ENCODE results near the gene TMEM132D.
"Not testable (repeated sequence)": the region's sequence is repeated elsewhere in the genome, so short reads cannot be mapped to it uniquely, and the experiment has no call there.

Gene TMEM132D

DNA sequence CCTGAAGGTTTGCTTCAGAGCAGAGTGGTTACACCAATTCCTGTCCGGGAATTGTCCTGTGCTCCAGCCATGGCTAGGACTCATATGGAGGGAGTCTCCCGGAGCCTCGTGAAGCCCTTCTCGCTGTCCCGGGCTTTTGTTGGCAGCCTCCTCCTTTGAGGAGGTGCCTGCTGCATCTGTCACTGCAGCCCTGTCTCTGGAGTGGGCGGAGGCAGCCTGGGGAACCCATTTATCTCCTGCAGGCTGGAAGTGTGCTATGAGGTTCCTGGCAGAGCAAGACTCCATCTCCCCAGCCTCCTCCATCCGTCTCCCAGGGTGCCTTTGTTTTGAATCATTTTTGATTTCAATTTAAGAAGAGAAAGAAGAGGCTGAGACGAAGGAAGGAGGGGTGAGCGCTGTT, 695.3 kb downstream of the TMEM132D start:
- no peak for DNase-seq

DNA sequence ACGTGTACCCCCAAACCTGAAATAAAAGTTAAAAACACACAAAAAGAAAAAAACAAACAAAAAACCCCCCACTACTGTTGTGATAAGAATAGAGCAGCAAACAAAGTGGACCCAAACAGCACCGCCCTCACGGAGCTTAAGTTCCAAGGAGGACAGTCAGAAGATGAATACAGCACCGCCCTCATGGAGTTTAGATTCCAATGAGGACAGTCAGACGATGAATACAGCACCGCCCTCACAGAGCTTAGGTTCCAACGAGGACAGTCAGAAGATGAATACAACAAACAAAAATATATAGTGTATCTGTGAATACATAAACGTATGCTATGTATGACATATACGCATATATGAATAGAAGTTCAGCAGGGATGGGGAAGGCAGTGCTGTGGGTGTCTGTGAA, 696.7 kb downstream of the TMEM132D start:
- no peak for DNase-seq

DNA sequence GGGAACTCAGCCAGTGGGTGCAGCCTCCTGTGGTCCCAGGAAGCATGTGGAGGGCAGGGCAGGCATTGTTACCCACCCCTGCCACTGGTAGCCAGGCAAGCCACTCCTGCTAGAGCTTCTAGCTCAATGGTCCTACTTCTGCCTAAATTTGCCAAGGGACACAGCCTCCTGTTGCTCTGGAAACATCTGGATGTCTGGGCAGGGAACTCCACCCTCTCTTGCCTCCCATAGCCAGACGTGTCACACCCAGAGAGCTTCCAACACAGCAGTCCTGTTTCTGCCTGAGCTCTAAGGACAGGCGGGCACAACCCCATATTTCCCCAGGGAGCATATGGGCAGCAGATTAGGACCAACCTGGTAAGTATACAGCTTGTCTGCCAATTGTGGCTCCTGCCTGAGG, 700.4 kb downstream of the TMEM132D start:
- DNase-seq, result no peak

DNA sequence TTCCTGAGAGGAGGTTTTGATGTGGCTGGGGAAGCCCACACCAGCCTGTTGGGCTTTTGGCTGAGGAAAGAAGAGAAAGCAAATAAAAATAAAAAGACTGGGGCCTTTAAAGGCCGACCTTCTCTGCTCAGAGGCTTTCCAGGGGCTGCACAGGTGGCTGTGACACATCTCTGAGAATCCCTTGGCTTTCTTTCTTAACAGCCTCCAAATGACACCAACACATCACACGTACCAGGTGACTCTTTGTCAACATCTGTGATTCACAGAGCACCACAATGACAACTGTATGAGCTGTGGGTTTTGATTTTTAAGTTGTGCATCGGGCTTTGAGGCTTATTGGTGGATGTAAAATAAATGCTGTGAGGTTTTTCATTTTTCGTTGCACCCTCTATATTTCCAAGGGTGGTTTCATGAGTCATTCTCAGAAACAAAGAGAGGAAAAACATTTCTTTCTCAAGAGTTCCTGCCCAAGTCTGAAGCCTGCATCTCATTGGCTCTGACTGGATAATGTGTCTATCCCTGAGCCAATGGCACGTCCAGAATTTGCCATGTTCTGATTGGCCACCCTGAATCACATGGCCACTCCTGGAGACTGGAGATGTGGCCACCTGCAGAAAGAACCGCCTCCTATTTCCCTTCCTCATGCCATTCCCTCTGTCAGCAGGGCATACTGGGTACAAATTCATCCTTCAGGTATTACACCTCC, 701.6 kb downstream of the TMEM132D start:
- DNase-seq, result no peak

DNA sequence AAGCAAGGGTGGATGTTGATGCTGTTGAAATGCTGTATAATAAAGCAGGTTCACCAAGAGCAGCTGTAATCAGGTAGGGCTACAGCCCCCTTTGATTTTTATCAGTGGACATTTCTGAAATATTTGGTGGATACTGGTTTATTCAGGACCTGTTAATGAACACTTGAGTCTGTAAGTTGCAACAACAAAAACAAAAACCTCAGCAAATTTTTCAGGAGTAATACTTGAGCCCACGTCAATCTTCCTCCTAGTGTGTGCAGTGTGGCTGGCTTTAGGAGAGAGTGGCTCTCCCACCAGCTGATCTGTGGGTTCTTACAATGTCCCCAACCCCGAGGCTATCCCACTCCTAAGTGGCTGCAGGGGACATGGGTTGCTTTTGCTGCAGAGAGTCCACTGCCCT, 702.8 kb downstream of the TMEM132D start:
- no peak for DNase-seq

DNA sequence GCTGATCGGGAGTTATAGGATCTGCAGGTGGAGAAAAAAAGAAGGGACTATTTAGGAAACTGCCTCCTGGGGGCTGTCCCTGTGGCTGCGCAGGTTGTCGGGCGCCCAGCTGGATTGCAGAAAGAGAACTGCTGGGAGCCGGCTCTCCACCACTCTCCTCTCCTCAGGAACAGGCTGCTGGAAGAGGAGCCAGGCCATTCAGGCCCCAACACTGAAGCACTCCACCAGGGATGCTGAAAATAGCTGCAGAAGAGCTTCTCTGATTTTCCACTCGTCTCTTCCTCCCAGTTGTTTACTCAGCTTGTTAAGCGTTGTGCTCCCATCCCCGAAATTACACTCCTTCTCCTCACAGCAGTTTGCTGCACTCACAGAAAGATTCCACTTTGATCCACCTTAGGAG, 703.2 kb downstream of the TMEM132D start:
- no peak for DNase-seq

DNA sequence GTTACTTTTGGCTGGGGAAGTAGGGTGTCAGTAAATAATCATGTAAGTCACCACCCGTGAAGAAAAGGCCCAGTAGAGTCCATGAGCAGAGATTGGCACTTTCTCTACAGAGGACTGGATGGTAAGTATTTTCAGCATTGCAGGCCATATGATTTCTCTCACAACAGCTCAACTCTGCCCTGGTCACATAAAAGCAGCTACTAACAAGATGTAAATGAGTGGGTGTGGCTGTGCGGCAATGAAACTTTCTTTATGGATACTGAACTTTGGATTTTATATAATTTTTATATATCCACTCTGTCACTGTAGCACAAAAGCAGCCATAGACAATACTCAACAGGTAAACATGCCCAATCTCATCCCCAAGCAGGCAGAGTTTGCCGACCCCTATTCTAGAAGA, 706.9 kb downstream of the TMEM132D start:
- no peak for DNase-seq

DNA sequence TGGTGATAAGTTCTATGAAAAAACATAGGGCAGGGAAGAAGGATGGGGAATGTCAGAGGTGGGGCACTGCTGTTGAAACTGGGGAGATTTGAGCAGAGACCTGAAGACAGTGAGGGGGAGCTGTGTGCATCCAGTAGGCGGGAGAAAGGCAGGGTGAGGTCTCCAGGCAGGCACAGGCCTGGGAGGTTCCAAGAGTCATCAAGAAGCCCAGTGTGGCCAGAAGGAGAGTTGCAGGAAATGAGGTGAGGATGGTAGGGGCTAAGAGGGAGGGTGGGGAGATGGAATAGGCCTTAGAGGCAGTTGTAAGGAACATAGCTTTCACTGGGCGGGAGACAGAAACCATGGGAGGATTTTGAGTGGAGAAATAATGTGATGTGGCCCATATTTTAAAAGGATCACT, 708.7 kb downstream of the TMEM132D start:
- DNase-seq, result no peak

DNA sequence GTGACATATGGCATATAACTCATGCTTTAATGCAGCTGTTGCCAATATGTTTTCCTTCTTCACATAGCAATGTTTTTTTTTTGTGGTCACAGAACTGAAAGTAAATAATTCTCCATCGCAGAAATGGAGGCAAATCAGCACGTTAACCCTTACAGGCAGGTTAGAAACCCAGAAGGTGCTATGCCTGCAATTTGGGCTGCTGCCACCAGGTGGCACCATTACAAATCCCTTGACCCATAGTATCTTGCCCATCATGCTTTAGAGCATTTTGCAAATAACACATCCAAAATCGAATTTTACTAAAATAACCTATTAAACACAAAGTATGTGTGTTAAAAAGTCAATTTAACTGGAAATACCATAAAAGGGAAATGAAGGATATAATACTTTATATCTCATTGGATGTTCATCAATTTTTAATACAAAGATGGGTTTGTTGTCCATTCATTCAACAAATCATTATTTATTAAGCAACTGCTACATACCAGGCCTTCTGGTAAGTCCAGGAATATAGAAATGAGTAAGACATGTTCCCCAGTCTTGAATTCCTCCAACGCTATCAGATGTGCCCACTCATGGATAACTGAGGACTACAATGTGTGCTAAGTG, 710.5 kb downstream of the TMEM132D start:
- DNase-seq, result no peak

DNA sequence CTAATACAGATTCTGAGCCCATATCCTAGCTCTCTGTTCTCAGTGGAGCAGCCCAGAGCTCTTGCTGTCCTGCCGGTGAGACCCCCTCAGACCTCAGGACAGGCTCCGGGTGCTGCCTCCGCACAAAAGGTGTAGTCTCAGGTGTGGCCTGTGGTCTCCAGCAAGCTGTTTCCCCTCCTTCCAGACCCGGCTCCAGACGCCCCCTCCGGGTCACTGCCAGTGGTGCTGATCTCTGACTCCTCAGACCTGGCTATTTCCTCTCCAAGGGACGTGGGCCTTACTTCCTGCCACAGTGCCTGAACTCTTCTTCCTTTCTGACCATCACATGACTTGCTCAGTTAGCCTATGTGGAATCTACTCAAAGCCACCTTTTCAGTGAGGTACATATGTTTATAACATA, 713.0 kb downstream of the TMEM132D start:
- no peak for DNase-seq

DNA sequence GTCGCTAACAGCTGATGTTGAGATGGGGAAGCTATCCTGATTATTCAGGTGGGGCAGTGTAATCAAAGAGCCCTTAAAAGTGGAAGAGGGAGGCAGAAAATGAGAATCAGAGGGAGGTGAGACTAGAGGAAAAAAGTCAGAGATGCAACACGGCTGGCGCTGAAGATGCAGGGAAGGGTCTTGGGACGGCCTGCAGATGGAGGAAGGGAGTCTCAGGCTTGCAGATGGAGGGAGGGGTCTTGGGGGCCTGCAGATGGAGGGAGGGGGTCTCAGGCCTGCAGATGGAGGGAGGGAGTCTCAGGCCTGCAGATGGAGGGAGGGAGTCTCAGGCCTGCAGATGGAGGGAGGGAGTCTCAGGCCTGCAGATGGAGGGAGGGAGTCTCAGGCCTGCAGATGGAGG, 713.9 kb downstream of the TMEM132D start:
- DNase-seq, result not testable (repeated sequence)

DNA sequence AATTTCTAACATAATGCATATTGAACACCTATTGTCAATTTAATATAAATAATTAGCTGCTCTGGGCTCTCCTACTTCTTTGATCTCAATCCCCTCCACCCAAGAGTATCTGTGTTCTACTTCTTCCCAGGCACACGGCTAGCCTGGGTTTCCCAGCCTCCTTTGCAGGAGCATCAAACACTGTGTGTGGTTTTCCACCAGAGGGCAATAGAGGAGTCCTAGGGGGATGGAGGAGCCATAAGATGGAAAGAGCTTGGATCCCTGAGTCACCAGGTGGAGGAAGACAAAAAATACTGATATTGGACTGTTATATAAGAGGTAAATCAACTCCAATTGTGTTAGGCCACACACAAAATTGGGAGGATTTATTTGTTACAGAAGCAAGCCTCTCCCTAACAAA, 716.9 kb downstream of the TMEM132D start:
- DNase-seq, result no peak

DNA sequence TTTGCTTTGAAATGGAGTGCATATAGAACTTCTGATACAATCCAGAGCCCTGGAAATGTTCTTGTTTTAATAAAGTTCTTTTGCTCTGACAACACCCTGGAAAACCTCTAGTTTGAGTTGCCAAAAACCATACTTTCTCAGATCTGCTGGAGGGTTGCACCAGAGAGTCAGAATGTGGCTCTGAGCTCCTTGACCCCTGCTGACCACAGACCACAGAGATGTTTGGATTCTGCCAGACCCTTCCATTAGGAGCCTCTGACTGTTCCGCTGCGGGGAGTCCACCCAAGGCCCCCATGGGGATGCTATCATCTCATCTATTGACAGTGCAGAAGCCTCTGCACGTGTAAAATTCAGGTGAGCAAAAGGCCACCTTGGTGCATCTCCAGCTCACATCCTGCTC, 718.0 kb downstream of the TMEM132D start:
- DNase-seq, result no peak

DNA sequence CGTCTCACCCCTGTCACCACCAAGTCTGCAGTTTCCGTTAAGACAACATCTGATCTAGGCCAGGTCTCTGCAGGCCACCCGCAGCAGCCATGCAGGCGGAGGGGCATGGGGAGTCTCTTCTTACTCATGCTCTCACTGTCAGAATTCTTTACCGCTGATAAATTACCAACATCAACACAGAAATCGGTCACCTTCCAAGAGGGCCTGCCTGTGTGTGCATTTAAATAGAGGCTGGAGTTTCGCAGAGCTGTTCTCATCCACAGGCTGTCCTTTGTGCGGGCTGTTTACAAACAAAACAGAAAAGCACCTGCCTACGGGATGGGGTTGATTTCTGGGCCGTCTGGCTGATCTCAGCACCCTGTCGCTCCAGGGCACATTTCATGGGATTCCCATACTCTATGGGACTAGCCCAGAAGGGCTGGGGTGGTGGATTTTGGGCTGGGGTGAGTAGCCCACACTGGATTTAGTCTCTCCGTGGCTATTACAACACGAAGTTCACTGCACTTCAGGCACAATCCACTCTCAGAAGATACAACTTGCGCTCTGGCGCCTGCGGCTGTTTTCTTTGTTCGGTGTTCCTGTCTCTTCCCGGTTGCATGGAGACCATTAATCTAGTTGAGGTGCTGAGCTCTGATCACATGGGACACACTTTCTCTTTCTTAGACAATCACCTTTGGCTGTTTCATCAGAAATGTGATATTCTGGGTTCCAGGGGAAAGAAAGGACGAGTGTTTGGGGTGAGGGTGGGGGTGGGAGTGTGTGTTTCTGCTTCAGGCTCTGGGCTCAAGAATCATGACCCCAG, 719.5 kb downstream of the TMEM132D start:
- no peak for DNase-seq

DNA sequence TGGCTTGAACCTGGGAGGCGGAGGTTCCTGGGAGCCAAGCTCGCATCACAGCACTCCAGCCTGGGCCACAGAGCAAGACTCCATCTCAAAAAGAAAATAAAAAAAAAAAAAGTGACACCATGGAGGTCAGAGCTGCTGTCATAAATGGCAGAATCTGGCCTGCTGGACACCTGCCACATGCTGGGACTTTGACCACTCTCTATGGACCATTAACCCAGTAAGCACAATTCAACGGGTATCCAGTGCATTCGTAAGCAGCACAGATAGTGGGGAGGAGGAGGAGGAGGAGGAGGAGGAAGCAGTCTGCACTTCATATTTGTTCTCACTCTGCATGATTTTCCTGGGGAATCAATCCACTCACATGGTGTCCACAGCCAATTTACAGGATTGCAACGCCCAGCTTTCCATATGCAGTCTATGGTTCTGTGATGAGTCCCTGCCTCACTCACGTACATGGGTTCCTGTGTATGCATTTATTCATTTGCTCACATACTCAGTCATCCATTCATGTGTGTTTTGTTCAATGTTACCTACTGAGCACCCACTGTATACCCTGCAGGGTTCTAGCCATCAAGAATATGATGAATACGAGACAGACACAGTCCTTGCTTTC, 723.8 kb downstream of the TMEM132D start:
- DNase-seq, result no peak

DNA sequence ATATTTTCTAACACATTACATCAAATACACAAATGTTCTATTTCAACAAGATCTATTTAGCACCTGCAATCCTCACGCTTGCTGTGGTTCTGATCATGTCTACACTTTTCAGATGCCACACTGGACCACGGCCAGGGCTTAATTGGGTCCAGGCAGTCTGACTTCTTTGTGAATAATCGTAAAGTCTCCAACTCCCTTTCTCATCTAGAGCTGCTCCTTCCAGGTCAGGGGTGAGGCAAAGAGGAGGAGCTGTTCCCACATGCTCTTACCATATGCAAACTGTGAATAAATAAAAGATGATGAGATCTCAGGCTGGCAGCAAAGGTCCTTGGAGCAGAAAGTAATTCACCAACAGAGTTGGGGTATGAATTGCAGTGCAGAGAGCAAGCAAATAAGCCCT, 733.9 kb downstream of the TMEM132D start:
- no peak for DNase-seq

DNA sequence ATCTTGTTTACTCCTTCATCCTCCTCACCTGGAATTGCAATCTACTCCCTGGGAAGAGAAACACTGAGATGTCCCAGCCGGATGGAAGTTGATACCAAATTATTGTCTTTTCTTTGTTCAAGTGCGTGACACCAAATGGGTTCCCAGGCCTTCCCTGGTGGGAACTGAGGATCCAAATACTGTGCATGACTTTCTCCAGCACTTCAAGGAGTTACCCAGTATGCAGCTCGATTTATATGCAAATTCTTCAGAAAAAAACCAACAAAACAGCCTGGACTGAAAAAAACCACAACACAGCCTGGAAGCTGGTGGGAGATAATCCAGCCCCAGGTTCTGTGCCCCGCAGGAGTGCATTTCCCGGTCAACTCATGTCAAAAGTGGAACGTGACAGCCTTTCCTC, 740.0 kb downstream of the TMEM132D start:
- no peak for DNase-seq

DNA sequence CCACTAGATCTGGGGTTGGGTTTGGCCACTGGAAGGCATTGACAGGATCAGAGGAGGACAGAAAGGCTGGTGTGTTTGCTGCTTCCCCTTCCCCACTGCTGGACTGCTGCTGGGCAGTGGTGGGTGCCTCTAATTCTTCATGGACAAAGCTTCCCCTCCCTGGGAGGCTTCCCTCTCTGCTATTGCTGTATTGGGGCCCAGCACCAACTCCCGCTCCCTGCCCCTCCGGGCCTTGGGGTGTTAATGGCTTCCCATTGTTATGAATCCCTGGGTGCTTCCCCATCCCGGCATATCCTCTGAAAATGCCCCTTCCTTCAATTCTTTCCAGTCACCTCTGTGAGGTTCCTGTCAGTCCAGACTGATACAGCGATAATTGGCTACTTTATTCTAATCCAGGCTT, 740.4 kb downstream of the TMEM132D start:
- DNase-seq, result no peak

DNA sequence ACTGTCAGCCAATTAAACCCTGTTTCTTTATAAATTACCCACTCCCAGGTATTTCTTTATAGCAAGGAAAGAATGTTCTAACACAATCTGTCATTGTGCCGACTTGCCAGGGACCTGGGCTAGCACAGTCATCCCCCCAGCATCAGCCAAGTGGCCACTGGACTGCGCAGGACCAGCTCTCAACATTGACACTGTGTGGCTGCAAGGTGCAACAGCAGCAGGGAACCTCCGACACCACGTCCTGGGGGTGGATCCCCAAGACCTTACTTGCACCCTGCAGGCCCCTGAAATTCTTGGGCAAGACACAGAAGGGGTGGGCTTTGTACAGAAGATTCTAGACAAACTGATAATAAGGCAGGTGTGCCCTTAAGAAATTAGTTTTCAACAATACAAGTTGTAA, 741.0 kb downstream of the TMEM132D start:
- no peak for DNase-seq

DNA sequence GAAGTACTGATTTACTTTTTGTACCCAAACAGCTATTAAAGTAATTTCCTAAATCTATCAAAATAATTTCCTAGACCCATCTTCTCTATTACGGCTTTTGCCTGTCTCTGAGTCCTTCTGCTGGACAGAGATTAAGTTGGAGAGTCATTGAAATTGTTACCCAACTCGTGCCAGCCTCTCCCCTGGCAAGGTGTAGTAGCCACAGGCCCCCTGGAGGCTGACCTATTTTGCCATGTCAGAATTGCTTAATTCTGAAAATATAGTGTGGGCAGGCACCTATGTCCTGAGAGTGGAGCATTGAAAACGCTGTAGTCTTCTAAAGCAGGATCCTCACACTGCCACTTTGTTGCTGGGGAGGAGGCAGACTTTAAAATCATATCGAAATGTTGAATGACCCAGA, 742.3 kb downstream of the TMEM132D start:
- DNase-seq, result no peak

DNA sequence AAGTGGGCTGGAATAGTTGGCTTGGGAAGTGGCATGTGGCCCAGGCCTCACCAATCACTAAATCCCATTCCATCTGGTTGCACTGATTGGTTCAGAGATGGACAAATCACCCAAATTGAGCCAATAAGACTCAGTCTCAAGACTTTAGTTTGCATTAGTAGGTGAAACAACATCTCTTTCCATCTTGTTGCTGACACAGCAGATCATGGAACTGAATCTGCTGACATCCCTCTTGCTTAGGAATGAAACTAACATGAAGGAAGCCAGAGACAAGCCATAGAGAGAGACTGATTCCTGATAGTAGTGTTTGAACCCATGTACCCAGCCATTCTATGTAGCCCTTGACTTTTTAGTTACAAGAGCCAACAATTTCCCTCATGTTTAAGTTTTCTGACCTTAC, 743.5 kb downstream of the TMEM132D start:
- no peak for DNase-seq

DNA sequence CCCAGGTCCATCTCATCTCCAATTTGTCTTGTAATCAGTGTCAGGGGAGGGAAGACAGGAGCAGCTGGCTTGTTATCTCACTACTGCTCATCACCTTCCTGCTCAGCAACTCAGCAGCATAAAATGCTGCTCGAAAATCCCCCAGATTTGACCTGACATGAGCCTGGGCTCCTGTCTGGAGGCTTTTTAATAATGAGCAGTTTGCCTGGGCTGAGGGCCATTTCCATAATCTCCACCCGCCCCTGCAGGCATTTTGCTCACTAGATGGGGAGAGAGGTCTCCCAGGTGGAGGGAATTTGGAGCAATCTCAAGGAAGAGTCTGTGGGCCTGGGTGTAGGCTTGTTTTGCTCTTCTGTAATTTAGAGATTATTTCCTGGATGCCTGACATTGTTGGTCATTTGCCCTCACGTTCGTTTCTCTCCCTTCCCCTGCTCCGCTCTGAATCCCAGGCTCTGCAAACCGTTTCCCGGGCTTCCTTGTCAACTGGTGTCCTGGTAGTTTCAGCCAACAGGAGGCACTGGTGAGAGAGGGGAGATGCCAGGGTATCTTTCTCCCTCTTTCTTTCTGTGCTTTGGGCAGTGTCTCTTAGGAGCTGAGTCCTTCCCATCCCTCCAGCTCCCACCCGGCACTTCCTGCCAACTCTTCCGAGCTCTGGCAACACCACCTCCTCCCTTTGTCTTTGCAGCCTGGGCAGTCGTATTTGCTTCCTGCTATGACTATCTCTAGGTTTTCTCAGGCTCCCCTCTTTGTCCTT, 751.3 kb downstream of the TMEM132D start:
- DNase-seq, result no peak

DNA sequence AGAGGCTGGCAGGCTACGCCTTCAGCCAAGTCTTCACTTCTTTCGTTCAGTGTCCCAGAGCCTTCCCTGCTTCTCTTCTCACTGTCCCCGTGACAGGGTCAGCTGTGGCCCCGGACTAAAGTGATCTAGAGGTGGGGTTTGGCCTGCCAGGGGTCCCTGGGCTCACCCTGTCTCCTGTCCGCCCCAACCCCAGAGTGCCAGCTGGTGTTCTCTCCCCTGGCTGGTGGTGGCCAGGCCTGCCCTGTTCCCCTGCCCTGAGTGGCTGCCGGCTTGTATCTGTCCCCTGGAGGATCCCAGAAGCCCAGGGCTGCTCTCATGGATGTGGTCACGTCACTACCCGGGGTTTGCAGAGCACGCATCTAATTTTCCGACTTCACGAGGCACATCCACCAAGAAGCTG, 753.1 kb downstream of the TMEM132D start:
- no peak for DNase-seq

Measured in activated CD8-positive, alpha-beta memory T cell treated with anti-CD3 and anti-CD28 coated beads, Interleukin-2, amount 50 U/mL, for 4 hours (primary cell).